Measurements from ENCODE around the gene IFNL4. TPM values are rescaled to one million over a fixed set of nuclear protein-coding genes. Genes with fewer than 3 reads are reported as not detected.
"Not testable (repeated sequence)": the region's sequence is repeated elsewhere in the genome, so short reads cannot be mapped to it uniquely, and the experiment has no call there.

The IFNL4 gene
- polyA plus RNA-seq, 1 donor = not detected

DNA sequence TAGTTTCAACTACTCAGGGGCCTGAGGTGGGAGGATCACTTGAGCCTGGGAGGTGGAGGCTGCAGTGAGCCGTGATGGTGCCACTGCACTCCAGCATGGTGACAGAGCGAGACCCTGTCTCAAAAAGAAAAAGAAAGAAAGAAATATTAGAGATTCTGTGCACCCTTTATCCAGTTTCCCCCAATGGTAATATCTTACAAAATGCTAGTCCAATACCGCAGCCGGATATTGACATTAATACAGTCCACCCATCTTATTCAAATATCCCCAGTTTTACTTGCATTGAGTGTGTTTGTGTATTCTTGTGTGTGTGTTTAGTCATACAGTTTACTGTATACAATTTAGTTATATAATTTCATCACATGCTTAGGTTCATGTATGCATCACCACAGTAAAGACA is 8.6 kb upstream of the IFNL4 start:
- DNase-seq = no peak

DNA sequence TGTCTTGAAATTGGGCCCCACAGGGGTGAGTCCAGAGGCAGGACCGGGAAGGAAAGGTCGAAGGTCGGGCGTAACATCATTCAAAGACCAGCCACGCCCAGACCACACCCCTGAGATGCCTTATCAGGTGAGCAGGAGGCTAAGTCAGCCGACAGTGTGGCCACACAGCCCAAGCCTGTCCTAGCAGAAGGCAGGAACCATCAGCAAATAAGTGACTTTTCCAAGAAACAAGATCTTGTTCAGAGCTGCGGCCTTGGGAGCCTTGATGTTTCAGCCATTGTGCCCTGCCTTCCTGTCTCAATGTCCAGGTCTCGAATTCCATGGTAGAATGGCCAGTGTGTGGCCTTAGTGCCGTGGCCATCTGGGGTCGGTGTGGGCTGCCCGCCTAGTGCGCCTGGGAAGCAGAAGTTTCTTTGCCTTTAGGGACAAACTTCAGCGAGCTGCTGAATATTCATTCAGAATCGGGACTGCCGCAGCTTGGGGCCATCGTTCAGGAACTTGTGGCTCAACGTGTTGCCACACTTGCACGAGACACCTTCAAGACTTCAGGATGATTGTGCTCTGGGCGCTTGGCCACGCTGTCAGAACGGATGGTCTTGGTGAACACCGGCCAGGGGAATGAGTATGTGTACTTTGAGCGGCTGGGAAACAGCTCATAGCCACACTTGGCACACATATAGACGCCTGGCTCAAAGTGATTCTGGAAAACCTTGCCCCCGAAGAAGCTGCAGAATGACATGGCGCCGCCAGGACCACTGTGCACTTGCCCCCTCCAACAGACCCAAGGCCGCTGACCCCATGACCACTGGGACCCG is 6.1 kb upstream of the IFNL4 start:
- DNase-seq = no peak

DNA sequence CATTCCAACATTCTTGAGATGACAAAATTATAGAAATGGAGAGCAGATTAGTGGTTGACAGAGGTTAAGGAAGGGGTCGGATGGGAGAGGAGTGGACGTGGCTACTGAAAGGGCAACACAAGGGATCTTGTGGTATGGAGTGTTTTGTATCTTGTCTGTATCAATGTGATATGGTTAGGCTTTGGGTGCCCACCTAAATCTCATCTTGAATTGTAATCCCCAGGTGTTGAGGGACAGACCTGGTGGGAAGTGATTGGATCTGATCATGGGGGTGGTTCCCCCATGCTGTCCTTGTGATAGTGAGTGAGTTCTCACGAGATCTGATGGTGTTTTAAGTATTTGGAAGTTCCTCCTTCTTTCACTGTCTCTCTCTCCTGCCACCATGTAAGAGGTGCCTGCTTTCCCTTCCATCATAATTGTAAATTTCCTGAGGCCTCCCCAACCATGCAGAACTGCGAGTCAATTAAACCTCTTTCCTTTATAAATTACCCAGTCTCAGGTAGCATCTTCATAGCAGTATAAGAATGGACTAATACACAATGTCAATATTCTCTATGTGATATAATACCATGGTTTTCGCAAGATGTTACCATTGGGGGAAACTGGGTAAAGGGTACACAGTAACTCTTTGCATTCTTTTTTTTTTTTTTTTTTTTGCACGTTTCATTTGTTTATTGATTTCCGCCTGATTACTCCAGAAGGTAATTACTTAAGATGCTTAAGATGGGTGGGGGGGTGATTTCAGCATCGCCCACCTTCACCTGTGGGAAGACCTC is 4.9 kb upstream of the IFNL4 start:
- DNase-seq = no peak

DNA sequence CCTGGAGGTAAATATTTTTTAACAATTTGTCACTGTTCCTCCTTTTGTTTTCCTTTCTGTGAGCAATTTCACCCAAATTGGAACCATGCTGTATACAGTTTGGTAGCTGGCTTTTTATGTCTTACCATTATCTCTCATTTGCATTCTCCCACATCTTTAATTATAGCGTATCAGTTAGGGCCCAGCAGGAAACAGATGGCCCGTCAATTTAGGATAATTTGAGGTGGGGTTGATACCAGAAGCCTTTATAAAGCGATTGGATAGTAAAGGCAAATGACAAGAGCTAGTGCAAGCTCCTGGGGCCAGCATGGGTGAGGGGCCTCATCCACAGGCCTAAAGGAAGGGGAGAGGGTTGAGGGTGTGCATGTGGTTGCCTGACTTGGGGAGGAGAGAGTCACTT is 3.8 kb upstream of the IFNL4 start:
- no peak for DNase-seq

DNA sequence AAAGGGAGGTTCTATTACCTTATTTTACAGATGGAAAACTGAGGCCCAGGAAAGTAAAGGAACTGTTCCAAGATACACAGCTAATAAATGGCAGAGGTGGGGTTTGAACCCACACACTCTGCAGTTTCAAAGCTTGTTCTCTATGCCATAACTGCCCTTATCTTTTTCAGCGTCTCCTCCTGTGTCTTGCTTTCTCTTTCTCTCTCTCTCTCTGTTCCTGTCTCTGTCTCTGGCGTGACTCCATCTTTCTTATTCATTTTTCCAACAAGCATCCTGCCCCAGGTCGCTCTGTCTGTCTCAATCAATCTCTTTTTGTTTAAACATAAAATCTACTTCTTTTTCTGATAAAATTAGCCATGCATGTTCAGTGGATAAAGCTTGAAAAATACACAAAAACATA is 3.2 kb upstream of the IFNL4 start:
- no peak for DNase-seq

DNA sequence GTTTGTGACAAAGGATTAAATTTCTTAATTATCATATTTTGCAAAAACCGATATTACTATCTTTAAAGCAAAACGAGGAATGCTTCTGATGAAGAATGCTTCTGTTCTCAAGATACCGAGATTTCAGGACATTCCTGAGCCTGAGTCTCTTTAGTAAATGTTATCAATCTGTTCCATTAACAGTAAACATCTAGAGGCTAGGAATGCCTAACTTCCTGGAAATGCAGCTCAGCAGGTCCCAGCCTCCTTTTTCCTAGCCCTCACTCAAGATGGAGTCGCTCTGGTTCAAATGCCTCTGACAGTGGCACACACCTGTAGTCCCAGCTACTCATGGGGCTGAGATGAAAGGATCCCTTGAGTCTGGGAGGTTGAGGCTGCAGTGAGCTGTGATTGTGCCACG is 2.4 kb upstream of the IFNL4 start:
- no peak for DNase-seq

DNA sequence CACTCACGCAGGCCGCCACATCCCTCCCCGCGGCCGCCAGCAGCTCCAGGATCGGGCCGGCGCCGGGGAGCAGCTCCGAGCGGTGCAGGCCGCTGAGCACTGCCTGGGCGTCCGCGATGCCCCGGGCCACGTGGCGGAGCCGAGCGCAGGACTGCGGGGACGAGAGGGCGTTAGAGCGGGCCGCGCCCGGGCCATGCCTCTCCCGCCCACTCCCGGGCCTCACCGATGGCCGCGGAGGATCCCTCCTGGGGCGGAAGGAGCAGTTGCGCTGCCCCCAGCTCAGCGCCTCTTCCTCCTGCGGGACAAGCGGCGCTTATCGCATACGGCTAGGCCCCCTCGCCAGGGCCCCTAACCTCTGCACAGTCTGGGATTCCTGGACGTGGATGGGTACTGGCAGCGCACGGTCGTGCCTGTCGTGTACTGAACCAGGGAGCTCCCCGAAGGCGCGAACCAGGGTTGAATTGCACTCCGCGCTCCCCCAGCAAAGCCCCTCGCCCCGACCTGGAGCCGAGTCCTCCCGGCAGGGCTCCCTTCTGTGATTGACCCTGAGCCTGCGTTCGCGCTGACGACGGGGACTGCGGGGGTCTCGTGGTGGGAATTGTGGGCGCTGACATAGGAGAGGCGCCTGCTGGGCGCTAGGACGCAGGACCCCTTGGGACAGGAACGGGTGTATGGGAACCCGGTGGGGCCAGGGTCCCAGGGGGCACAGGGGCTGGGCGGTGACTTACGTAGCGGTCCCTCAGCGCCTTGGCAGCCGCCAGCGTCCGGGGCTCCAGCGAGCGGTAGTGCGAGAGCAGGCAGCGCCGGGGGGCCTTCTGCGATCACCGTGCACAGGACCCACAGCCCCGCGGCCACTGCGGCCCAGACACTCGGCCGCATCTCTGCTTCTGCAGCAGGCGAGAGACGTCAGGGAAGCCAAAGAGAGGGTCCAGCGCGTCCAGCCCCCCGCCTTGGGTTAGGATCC is 673 bp downstream of the IFNL4 start:
- DNase-seq = no peak

DNA sequence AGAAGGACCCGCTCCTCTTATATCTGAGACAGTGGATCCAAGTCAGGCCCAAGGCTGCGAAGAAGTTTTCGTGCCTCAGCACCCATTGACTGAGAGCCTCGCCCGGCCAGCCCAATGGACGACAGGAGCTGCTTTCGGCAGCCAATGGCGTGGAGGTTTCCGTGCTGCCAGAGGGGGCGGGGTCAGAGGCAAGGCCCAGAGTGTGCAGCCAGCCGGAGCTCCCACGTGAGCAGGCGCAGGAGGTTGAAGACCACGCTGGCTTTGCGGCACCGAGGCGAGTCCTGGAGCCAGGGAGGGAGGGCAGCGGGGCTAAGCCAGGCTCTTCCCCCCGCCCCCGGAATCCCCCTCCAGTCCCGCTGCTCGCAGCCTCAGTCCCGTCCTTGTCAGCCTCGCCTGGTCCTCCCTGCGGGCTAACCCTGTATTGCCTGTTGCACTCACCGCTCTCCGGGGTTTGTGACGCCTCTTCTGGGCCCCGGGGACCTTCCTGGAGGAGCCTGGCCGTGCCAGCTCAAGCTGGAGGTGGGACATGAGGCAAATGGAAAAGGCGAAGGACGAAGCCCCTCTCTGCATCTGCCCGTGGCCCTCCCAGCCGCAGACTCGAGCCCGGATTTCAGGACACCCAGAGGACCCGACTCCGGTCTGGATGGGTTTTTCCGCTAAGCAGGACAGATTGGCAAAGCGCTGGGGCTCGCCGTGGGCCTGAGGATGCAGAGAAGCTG is 1.5 kb downstream of the IFNL4 start:
- DNase-seq = no peak

DNA sequence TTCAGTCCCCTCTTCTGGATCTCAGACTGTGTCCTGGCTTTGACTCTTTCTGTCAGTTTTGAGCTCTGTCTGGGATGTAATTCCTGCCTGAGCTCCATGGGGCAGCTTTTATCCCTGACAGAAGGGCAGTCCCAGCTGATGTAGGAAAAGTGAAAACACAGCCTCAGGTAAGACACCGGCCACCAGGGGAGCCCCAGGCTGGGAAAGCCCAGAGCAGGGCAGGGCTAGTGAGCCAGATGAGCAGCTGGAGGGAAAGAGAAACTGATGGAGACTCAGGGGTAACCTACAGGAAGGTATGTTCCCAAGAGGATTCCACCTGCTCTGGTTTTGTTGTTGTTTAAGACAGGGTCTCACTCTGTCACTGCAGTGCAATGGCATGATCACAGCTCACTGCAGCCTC is 3.5 kb downstream of the IFNL4 start:
- not testable (repeated sequence) for DNase-seq

DNA sequence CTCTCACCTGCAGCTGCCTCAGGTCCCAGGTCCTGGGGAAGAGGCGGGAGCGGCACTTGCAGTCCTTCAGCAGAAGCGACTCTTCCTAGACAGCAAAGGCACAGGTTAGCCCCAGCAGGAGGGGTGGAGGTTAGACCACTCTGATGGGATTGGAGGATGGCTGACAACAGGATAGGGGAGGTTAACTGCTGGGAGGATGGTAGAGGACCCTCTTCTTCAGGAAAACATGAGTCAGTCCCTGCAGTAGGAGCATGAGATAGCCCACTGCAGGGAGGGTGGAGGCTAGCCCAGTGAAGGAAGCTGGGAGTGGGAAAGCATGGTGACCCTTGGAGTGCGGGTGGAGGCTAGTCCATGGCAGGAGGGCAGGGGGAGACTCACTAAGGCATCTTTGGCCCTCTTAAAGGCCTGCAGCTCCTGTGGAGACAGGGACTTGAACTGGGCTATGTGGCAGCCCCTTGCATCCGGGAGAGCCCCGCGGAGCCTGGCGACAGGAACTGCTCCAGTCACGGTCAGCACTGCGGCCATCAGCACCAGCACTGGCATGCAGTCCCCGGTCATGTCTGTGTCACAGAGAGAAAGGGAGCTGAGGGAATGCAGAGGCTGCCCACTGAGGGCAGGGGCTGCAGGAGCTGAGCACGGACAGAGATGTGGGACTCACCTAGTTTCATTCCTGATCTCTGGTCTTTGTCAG is 4.1 kb downstream of the IFNL4 start, which contains the start of gene IFNL3:
IFNL3 (minus strand) TSS at position 597 of the 691 bp plus-strand sequence; CDS start at position 558, 39 bp downstream.
- DNase-seq = not testable (repeated sequence)

DNA sequence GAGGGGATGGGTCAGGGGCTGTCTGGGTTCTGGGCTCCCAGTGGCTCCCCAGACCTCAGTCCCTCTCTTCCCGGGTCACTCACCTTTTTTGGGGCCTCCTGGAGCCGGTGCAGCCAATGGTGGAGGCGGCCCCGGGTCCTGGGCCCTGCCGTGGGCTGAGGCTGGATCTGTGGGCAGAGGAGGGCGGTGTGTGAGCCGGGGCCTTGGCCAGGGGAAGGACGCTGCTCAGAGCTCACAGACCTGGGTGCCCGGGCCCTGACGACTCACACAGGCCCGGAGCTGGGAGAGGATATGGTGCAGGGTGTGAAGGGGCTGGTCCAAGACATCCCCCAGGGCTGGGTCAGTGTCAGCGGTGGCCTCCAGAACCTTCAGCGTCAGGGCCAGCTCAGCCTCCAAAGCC is 4.9 kb downstream of the IFNL4 start:
- not testable (repeated sequence) for DNase-seq

DNA sequence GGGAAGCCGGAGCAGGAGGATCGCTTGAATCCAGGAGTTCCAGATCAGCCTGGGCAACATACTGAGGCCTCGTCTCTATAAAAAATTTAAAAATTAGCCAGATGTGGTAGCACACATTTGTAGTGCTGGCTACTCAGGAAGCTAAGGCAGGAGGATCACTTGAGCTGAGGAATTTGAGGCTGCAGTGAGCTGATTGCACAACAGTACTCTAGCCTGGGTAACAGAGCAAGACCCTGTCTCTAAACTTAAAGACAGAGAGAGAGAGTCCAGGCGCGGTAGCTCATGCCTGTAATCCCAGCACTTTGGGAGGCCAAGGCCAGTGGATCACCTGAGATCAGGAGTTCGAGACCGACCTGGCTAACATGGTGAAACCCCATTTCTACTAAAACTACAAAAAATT is 8.2 kb downstream of the IFNL4 start:
- no peak for DNase-seq

DNA sequence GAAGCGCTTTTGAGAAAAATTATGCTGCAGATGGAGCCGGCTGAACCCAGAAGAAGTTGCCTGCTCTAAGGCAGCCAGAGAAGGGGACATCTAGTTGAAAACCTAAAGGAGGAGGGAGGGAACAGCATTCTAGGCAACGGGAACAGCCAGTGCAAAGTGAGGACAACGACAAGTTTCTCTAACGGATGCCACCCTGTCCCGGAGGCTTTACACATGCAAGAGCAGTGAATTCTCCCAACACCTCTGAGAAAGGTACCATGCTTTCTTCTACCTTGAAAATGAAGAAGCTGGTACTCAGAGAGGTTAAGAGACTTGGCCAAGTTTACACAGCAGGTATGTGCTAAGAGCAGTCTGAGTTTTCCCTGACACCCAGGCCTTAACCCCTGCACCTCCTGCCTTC is 9.7 kb downstream of the IFNL4 start:
- DNase-seq = no peak

DNA sequence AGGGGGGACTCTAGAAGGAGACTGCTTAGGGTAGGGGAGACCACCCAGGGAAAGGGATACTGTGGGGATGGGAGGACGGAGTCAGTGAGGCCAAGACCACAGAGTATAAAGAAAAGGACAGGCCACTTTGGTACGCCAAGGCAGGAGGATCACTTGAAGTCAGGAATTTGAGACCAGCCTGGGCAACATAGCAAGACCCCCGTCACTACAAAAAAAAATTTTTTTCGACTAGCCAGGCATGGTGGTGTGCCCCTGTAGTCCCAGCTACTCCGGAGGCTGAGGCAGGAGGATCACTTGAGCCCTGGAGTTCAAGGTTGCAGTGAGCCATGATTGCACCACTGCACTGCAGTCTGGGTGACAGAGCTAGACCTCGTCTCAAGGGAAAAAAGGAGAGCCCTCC is 10.4 kb downstream of the IFNL4 start:
- DNase-seq = no peak

DNA sequence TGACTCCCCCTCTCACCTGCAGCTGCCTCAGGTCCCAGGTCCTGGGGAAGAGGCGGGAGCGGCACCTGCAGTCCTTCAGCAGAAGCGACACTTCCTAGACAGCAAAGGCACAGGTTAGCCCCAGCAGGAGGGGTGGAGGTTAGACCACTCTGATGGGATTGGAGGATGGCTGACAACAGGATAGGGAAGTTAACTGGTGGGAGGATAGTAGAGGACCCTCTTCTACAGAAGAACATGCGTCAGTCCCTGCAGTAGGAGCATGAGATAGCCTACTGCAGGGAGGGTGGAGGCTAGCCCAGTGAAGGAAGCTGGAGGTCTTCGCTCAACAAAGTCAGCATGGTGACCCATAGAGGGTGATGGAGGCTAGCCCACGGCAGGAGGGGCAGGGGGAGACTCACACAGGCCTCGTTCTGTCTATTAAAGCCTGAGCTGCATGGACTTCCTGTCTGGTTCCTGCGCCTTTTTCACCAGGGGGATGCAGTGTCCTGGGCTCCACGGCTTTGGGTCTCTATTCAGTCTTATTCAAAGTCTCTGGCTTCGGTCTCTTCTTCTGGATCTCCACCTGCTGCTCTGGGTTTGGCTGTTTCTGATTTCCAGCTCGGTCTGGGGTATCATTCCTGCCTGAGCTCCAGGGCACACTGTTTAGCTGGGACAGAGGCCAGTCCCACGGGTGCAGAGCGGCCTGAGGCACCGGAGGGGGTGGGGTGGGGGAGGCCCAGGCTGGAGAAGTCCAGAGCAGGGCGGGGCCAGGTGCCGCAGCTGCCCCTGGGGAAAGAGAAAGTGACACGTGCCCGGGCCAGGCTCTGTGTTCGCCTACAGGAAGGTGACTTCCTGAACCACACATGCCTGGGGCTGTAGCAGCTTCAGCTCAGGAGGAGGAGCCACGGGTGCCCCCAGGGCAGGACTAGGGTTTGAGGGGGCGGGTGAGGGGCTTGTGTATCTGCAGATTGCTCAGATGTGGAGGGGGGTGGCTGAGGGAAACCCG is 11.2 kb downstream of the IFNL4 start:
- DNase-seq = peak; percentile 4

DNA sequence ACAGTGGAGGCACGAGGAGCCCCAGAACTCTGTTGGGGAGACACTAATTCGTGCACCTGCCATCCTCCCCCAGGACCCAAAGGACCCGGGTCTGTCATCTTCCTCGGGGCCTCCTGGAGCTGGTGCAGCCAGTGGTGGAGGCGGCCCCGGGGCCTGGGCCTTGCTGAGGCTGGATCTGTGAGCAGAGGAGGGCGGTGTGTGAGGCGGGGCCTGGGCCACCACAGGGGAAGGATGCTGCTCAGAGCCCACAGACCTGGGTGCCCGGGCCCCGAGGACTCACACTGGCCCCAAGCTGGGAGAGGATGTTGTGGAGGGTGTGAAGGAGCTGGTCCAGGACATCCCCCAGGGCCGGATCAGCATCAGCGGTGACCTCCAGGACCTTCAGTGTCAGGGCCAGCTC is 12.1 kb downstream of the IFNL4 start:
- DNase-seq = no peak

DNA sequence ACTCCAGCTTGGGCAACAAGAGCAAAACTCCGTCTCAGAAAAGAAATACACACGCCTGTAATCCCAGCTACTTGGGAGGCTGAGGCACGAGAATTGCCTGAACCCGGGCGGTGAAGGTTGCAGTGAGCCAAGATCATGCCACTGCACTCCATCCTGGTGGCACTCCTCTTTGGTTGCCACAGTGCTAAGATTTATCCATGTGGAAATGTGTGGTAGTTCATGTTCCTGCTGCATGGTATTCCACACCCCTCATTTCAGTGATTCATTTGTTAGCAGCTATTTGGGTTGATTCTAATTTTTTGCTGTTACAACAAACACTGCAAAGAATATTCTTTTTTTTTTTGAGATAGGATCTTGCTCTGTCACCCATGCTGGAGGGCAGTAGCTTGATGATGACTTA is 15.9 kb downstream of the IFNL4 start:
- no peak for DNase-seq

DNA sequence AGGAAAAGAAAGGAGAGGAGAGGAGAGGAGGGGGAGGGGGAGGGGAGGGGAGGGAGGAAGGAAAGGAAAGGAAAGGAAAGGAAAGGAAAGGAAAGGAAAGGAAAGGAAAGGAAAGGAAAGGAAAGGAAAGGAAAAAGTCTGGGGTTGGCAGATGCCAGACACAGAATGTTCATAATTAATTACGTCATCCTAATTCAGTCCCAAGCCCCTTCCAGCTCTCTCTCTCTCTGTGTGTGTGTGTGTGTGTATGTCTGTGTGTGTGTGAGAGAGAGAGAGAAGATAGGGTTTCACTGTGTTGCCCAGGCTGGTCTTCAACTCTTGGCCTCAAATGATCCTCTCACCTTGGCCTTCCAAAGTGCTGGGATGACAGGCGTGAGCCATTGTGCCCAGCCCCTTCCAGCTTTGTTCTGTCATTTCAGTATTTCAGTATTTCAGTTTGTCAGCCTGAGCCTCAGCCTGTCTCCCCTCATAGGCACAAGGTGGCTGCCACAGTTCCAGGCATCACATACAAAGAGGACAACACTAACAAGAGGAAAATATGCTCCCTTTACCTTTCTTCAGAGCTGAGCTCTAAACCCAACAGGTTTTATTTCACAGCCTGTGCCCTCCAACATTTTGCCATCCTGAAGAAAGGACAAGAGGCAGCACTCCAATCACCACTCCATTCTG is 18.4 kb downstream of the IFNL4 start:
- no peak for DNase-seq

DNA sequence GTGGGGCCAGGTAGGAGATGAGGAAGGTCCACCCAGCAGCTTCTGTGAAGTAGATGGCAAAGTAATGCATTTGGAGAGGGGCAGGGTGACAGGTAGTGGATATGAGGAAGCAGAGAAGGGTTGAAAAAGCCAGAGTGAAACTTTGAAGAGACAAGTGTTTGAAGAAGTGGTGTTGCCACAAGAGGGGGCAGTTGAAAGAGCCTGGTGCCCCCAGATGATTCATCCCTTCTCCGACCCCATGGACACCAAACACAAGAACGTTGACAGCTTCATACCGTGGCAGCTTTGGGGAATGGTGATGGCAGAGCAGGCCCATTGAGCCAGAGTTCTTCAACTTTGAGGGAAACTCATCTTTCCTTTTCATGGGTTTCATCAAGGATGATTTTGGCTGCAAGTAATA is 23.7 kb downstream of the IFNL4 start:
- DNase-seq = no peak
